B cell (primary cell): ENCODE results near the gene WDR70. TPM values are rescaled to one million over a fixed set of nuclear protein-coding genes. Genes with fewer than 3 reads are reported as not detected.

Source experiments
- ATAC-seq: fragments of 200-7000 bp; cut with Tn5 transposase; one replicate; pipeline ENCODE4 v1.10.0; 2021; ENCODE audit warnings: low read depth, mild to moderate bottlenecking, moderate number of reproducible peaks, moderate library complexity
- CTCF ChIA-PET: fragments of 350-600 bp; sonication (Branson Sonifier 250); formaldehyde crosslinking; loops from one replicate; lab custom pipeline; 2021; ENCODE audit warnings: antibody characterized with exemption, inconsistent platforms; lab: Charles Lee
- POLR2A ChIA-PET: fragments of 350-600 bp; sonication (Branson Sonifier 250); formaldehyde crosslinking; loops from one replicate; lab custom pipeline; 2021; ENCODE audit warnings: antibody characterized with exemption; lab: Charles Lee
- DNase-seq: peaks from one replicate; pipeline ENCODE4 v3.0.0; 2013
- H2AFZ ChIP-seq: 2 replicates; pipeline ENCODE4 v1.6.1; 2012; ENCODE audit warnings: mild to moderate bottlenecking, low read depth, low read length; ENCODE audit not compliant: insufficient read depth, poor library complexity, severe bottlenecking
- H3K27ac ChIP-seq, 2 donors: 1 replicate in 1 of 2; 2 replicates in 1 of 2; pipeline ENCODE4 v1.5.1; 2012 to 2013; ENCODE audit warnings: low read length in 2 of 2, mild to moderate bottlenecking in 2 of 2, moderate library complexity in 1 of 2
- H3K27me3 ChIP-seq, 4 experiments: fragments of 200-600 bp in 1 of 4; sonication (generic) in 1 of 4; replicated peaks in 1 of 4; 1 replicate in 2 of 4; 2 replicates in 2 of 4; pipeline versions ENCODE4 v1.6.1 to v1.7.0; 2013 to 2016; ENCODE audit warnings: low read length in 3 of 4, mild to moderate bottlenecking in 2 of 4, mixed read lengths in 1 of 4, moderate library complexity in 1 of 4; ENCODE audit not compliant: insufficient read depth in 4 of 4, control insufficient read depth in 3 of 4; ENCODE audit errors: control extremely low read depth in 1 of 4
- H3K36me3 ChIP-seq, 2 experiments: replicated peaks in 1 of 2; 1 replicate in 1 of 2; 2 replicates in 1 of 2; pipeline versions ENCODE4 v1.6.1 to v1.7.1; 2013; ENCODE audit warnings: low read length in 1 of 2; ENCODE audit not compliant: insufficient read depth in 2 of 2, control insufficient read depth in 1 of 2; ENCODE audit errors: control extremely low read depth in 1 of 2, extremely low read depth in 1 of 2
- H3K4me1 ChIP-seq, 2 donors: fragments of 200-600 bp in 1 of 2; sonication (generic) in 1 of 2; 1 replicate in 1 of 2; 2 replicates in 1 of 2; pipeline versions ENCODE4 v1.5.1 to v1.6.1; 2013 to 2017; ENCODE audit warnings: low read length in 2 of 2; ENCODE audit not compliant: control insufficient read depth in 2 of 2, insufficient read depth in 2 of 2
- H3K4me2 ChIP-seq: replicated peaks from 2 replicates; pipeline ENCODE3; 2012; ENCODE audit warnings: mild to moderate bottlenecking, low read depth, low read length; ENCODE audit not compliant: poor library complexity, severe bottlenecking
- H3K4me3 ChIP-seq, 5 experiments: fragments of 200-600 bp in 1 of 5; sonication (generic) in 1 of 5; 1 replicate in 3 of 5; 2 replicates in 2 of 5; pipeline versions ENCODE4 v1.5.1 to v1.7.0; 2011 to 2016; ENCODE audit warnings: low read length in 4 of 5, mild to moderate bottlenecking in 4 of 5, low read depth in 2 of 5, control low read depth in 1 of 5, moderate library complexity in 1 of 5; ENCODE audit not compliant: insufficient read depth in 1 of 5; ENCODE audit errors: control extremely low read depth in 1 of 5, extremely low read depth in 1 of 5
- H3K79me2 ChIP-seq: fragments of 200-600 bp; sonication (generic); one replicate; pipeline ENCODE4 v1.6.0; 2016; ENCODE audit warnings: low read length; ENCODE audit not compliant: control insufficient read depth, insufficient read depth
- H3K9ac ChIP-seq: fragments of 200-600 bp; sonication (generic); 2 replicates; pipeline ENCODE4 v1.6.1; 2017; ENCODE audit warnings: mild to moderate bottlenecking, low read length, moderate library complexity
- H3K9me3 ChIP-seq, 3 donors: one replicate each; pipeline versions ENCODE4 v1.6.1 to v1.7.1; 2013; ENCODE audit warnings: low read length in 2 of 3; ENCODE audit not compliant: control insufficient read depth in 2 of 3, insufficient read depth in 1 of 3; ENCODE audit errors: control extremely low read depth in 1 of 3
- H4K20me1 ChIP-seq: 2 replicates; pipeline ENCODE4 v1.6.0; 2012; ENCODE audit warnings: mild to moderate bottlenecking, low read length; ENCODE audit not compliant: insufficient read depth, control insufficient read depth, poor library complexity, severe bottlenecking
- H3K27ac Mint-ChIP-seq: one replicate; pipeline ENCODE4 v1.8.0; 2021; ENCODE audit warnings: mixed read lengths
- H3K27me3 Mint-ChIP-seq: one replicate; pipeline ENCODE4 v1.8.0; 2021; ENCODE audit warnings: mixed read lengths
- H3K4me1 Mint-ChIP-seq: one replicate; pipeline ENCODE4 v1.8.0; 2021; ENCODE audit warnings: mixed read lengths
- H3K4me3 Mint-ChIP-seq: one replicate; pipeline ENCODE4 v1.8.0; 2021; ENCODE audit warnings: mixed read lengths
- H3K9me3 Mint-ChIP-seq: one replicate; pipeline ENCODE4 v1.8.0; 2022; ENCODE audit warnings: mixed read lengths; ENCODE audit not compliant: insufficient read depth
- EZH2 ChIP-seq: IDR thresholded peaks from 2 replicates; pipeline ENCODE4 v1.6.1; 2012; ENCODE audit warnings: borderline replicate concordance, low read depth, mild to moderate bottlenecking, moderate library complexity, low read length; ENCODE audit not compliant: insufficient read depth, poor library complexity, severe bottlenecking
- intact Hi-C: fragments of 100-400 bp; cut with micrococcal nuclease; formaldehyde crosslinking; loops from one replicate; pipeline ENCODE4 v1.10.0; 2022
- polyA plus RNA-seq: library from polyadenylated mRNA; depleted of rRNA; stranded (reverse); fragments of >200 nt; gene quantifications from 2 replicates; pipeline ENCODE4 v1.2.3, GENCODE V29; 2012
- total RNA-seq, 2 donors: library from RNA; stranded (reverse); fragments of 120-200 nt in 1 of 2; gene quantifications; 1 replicate in 1 of 2; 2 replicates in 1 of 2; pipeline versions ENCODE4 v1.2.3 to v1.2.4, GENCODE V29; 2013 to 2022
- TF ChIP-seq, protein P1 (sequence below): fragments of 200-600 bp; IDR thresholded peaks from one replicate; pipeline ENCODE4 v1.8.0; 2022; ENCODE audit warnings: antibody characterized with exemption, mild to moderate bottlenecking

The WDR70 gene
- total and polyA plus RNA-seq, 2 donors (not counting 1 experiment from before 2014, with no cell fraction given), result 12.8 to 46.8 TPM

DNA sequence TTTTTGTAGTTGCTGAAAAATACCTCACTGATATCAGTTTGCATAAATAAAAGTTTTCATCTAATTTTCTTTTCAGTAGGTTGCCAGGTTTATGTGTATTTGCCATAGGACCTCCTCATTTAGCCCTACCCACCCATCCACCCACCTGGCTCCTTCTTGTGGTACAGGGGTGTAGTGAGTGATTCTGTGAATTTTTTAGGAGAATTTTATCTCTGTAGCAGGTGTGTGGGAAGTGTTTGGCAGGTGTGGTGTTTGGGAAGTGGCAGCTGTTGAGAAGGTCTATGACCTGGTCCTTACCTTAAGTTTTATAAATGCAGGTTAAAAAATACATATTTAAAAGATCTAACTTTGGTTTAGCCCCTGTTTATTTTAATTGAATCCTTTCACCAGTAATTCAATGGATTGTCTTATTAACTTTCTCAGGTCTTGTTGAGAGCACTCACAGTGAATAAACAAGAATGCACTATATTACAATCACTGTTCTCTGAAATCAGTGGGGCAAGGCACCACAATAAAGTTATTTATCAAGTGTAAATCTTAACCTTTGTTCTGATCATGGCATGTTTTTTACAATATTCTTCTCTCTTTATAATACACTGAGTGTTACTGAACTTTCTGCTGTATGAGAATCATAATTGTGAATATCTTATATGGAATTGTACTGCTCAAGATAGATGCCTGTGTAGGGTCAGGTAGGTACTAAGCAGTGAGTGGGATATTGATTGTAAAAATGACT lies 189.1 kb downstream of the WDR70 start:
- TF ChIP-seq, protein P1, sequence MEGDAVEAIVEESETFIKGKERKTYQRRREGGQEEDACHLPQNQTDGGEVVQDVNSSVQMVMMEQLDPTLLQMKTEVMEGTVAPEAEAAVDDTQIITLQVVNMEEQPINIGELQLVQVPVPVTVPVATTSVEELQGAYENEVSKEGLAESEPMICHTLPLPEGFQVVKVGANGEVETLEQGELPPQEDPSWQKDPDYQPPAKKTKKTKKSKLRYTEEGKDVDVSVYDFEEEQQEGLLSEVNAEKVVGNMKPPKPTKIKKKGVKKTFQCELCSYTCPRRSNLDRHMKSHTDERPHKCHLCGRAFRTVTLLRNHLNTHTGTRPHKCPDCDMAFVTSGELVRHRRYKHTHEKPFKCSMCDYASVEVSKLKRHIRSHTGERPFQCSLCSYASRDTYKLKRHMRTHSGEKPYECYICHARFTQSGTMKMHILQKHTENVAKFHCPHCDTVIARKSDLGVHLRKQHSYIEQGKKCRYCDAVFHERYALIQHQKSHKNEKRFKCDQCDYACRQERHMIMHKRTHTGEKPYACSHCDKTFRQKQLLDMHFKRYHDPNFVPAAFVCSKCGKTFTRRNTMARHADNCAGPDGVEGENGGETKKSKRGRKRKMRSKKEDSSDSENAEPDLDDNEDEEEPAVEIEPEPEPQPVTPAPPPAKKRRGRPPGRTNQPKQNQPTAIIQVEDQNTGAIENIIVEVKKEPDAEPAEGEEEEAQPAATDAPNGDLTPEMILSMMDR, result no peak
- TF ChIP-seq EZH2, result no peak
- no peak overlapping the region for H3K9ac ChIP-seq
- H3K79me2 ChIP-seq, result no peaks in the 10 kb centered on the region
- H3K9me3 ChIP-seq, result no peaks in the 10 kb centered on the region
- no peak for ATAC-seq
- no peak overlapping the region for H3K4me3 ChIP-seq
- intact Hi-C loops, result no loop called here
- POLR2A ChIA-PET, result no interaction called here
- no peak overlapping the region for H3K27ac Mint-ChIP-seq
- no peak for DNase-seq
- H3K36me3 ChIP-seq, result peaks cover 0 to 2% of the 10 kb centered on the region in 2 experiments
- H3K4me2 ChIP-seq, result no peak overlapping the region
- H3K27me3 Mint-ChIP-seq, result no peaks in the 10 kb centered on the region
- no peaks in the 10 kb centered on the region for H3K27me3 ChIP-seq
- no peaks in the 10 kb centered on the region for H3K9me3 Mint-ChIP-seq
- no peak overlapping the region for H3K27ac ChIP-seq
- no peaks in the 10 kb centered on the region for H3K4me1 Mint-ChIP-seq
- CTCF ChIA-PET, result no interaction called here
- no peak overlapping the region for H3K4me3 Mint-ChIP-seq
- H4K20me1 ChIP-seq, result no peaks in the 10 kb centered on the region
- no peaks in the 10 kb centered on the region for H3K4me1 ChIP-seq
- H2AFZ ChIP-seq, result no peak overlapping the region

DNA sequence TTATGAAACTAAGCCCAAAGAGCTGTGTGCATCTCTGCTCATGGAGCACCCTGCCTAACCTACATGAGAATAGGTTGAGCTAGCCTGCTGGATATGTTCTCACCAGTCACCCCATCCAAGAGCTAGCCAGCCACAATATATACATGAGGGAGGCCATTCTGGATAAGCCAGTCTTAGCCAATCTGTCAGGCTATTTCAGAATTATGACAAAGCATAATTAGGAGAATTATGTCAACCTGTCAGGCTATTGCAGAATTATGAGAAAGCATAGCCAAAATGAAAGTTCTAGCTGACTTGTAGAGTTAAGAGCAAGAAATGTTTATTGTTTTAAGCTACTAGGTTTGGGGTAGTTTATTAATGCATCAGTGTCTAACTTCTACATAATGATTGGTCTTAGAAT lies 189.8 kb downstream of the WDR70 start:
- no peak for DNase-seq
- Histone ChIP-seq H3K4me3 (no peak overlapping the region), H3K4me1 (no peaks in the 10 kb centered on the region), H4K20me1 (no peaks in the 10 kb centered on the region), H2AFZ (no peak overlapping the region), H3K27me3 (no peaks in the 10 kb centered on the region), H3K36me3 (peaks cover 0 to 2% of the 10 kb centered on the region in 2 experiments), H3K9ac (no peak overlapping the region), H3K79me2 (no peaks in the 10 kb centered on the region), H3K9me3 (no peaks in the 10 kb centered on the region), H3K4me2 (no peak overlapping the region), H3K27ac (no peak overlapping the region)
- Mint-ChIP-seq H3K4me3 (no peak overlapping the region), H3K4me1 (no peaks in the 10 kb centered on the region), H3K27ac (no peak overlapping the region), H3K27me3 (no peaks in the 10 kb centered on the region), H3K9me3 (no peaks in the 10 kb centered on the region)
- intact Hi-C loops, result no loop called here
- TF ChIP-seq EZH2, result no peak
- TF ChIP-seq, protein P1, result no peak
- CTCF ChIA-PET, result no interaction called here
- no peak for ATAC-seq
- POLR2A ChIA-PET, result no interaction called here
